ENCODE results near the gene NFASC.

- TF ChIP-seq RELA (CRISPR knock-in tag; IDR thresholded peaks at IDR 0.05; ENCODE audit: borderline replicate concordance): no peak
- TF ChIP-seq TP53 (CRISPR knock-in tag; IDR thresholded peaks at IDR 0.05): no peak
These were observed 39.9 kb upstream of the NFASC start for GRCh38 chr1:204830747-204831146.

Data from WTC11 (cell line).